PFSK-1 (cell line): ENCODE results near the gene UCP3.

Source experiments
- FOXP2 ChIP-seq: optimal IDR thresholded peaks from 2 replicates; pipeline ENCODE3; 2011; ENCODE audit warnings: borderline replicate concordance, control low read depth, inconsistent platforms; ENCODE audit not compliant: insufficient read depth; ENCODE audit errors: extremely low read length, extremely low read depth
- POLR2AphosphoS5 ChIP-seq: IDR thresholded peaks from 2 replicates; pipeline ENCODE4 v1.6.1; 2012; ENCODE audit warnings: low read depth, mild to moderate bottlenecking, control low read depth, low read length, moderate library complexity
- SIN3A ChIP-seq: IDR thresholded peaks from 2 replicates; pipeline ENCODE4 v1.6.1; 2012; ENCODE audit warnings: mild to moderate bottlenecking, low read length, moderate library complexity, borderline replicate concordance; ENCODE audit not compliant: insufficient read depth
- TAF1 ChIP-seq: IDR thresholded peaks from 2 replicates; pipeline ENCODE4 v1.6.1; 2012; ENCODE audit warnings: low read length, control low read depth, borderline replicate concordance; ENCODE audit not compliant: insufficient read depth
- TF ChIP-seq, protein P1 (sequence below), 2 experiments: IDR thresholded peaks; 2 replicates each; pipeline versions ENCODE4 v1.6.1 to v1.8.0; 2011 to 2012; ENCODE audit warnings: low read depth in 2 of 2, low read length in 2 of 2, control low read depth in 1 of 2, inconsistent platforms in 1 of 2, mild to moderate bottlenecking in 1 of 2, moderate library complexity in 1 of 2; ENCODE audit not compliant: insufficient read depth in 1 of 2

The UCP3 gene

DNA sequence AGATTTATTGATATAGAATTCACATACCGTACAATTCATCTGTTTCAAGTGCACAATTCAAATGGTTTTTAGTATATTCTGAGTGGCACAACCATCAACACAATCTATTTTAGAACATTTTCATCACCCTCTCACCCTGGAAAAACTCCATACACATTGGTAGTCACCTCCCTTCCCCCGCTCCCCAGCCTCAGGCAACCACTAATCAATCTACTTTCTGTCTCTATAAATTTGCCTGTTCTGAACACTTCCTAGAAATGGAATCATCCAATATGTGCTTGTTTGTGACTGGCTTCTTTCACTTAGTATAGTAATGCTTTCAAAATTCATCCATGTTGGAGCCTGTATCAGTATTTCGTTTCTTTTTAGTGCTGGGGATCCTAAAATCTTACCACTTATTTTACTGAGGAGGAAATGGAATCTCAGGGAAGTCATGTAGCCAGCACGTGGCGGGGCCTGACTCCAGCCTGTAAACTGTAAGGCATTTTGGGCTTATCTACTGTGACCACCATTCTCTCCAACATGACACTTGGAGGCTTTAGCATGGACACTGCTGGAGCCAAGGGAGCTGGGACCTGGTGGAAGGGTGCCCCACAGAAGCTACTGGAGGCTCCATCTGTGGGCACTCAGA is 905 bp upstream of the UCP3 start:
- no peak for TF ChIP-seq POLR2AphosphoS5
- no peak for TF ChIP-seq FOXP2
- no peak for TF ChIP-seq SIN3A
- TF ChIP-seq, protein P1, sequence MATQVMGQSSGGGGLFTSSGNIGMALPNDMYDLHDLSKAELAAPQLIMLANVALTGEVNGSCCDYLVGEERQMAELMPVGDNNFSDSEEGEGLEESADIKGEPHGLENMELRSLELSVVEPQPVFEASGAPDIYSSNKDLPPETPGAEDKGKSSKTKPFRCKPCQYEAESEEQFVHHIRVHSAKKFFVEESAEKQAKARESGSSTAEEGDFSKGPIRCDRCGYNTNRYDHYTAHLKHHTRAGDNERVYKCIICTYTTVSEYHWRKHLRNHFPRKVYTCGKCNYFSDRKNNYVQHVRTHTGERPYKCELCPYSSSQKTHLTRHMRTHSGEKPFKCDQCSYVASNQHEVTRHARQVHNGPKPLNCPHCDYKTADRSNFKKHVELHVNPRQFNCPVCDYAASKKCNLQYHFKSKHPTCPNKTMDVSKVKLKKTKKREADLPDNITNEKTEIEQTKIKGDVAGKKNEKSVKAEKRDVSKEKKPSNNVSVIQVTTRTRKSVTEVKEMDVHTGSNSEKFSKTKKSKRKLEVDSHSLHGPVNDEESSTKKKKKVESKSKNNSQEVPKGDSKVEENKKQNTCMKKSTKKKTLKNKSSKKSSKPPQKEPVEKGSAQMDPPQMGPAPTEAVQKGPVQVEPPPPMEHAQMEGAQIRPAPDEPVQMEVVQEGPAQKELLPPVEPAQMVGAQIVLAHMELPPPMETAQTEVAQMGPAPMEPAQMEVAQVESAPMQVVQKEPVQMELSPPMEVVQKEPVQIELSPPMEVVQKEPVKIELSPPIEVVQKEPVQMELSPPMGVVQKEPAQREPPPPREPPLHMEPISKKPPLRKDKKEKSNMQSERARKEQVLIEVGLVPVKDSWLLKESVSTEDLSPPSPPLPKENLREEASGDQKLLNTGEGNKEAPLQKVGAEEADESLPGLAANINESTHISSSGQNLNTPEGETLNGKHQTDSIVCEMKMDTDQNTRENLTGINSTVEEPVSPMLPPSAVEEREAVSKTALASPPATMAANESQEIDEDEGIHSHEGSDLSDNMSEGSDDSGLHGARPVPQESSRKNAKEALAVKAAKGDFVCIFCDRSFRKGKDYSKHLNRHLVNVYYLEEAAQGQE (IDR thresholded peaks at IDR 0.05; ENCODE audit: insufficient read depth in 1 of 2, low read depth in 2 of 2, low read length in 2 of 2): no peak
- no peak for TF ChIP-seq TAF1

DNA sequence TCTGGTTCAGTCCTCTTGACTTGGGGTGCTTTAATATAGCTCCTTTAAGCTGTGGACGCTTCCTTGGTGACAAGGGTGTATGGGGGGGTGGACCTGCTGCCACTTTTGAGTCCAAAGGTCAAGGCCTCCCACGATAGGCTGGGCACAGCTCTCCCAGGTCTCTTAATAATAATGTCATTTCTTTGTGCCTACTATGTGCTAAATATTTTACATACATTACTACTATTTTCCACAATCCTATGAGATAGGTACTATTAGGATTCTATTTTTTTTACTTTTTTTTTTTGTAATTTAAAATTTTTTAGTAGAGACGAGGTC is 304 bp upstream of the UCP3 start:
- TF ChIP-seq POLR2AphosphoS5 (no peak), FOXP2 (no peak), SIN3A (no peak), TAF1 (no peak)
- TF ChIP-seq, protein P1 (IDR thresholded peaks at IDR 0.05; ENCODE audit: insufficient read depth in 1 of 2, low read depth in 2 of 2, low read length in 2 of 2): no peak

DNA sequence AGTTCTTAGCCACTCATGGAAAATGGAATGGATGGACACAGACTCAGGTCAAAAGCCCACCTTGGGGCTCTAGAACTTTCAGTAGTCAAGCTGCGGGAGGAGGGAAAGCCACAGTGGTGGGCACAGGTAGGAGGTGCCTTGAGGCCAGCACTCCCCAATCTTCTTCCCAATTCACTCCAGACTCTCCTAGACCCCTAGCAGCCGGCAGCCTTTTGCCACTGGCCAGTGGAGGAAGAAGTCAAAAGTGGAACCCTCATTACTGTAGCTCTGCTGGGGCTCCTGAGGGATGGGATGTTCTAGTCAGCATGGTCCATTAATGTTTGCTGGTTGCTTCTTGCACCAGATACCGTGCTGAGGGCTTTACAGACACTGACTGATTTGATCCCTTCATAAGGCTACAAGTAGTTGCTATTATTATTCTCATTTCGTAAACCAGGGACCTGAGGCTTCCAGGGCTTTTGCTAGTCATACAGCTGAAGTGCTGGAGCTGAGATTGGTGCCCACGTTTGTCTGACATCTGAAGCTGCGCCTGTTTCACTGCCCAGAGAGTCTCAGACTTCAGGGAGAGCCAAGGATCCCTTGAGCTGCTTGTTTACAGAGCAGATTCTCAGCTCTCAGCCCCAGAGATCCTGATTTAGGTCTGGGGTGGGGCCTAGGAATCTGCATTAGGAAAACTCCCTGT is 1.1 kb downstream of the UCP3 start:
- TF ChIP-seq POLR2AphosphoS5 (no peak), FOXP2 (no peak), TAF1 (no peak), SIN3A (no peak)
- TF ChIP-seq, protein P1 (IDR thresholded peaks at IDR 0.05; ENCODE audit: insufficient read depth in 1 of 2, low read depth in 2 of 2, low read length in 2 of 2): no peak

DNA sequence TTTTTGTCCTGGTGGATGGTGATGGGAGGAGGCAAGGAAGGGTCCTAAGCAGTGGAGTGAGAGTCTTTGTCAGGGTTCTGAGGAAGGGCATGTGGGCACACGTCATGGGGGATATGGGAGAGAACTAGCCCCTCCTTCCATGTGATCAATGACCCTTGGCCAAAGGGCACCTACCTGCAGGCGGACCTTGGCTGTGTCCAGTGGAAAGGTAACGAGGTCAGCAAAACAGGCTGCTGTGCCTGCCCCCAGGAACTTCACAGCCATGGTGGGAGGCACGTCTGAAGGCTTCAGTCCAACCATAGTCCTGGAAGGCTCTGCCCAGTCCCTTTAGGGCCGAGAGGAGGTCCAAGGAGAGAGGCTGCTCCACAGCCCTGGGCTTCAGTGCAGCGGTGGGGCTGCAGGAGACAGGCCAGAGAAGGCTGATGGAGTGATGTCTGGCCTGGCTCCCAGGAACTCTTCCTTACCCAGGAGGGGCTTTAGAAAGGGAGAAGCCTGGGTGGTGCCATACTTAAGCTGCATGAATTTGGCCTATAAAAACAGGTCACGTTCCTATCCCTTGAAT is 2.1 kb downstream of the UCP3 start:
- TF ChIP-seq TAF1: no peak
- TF ChIP-seq, protein P1 (IDR thresholded peaks at IDR 0.05; ENCODE audit: insufficient read depth in 1 of 2, low read depth in 2 of 2, low read length in 2 of 2): no peak
- no peak for TF ChIP-seq POLR2AphosphoS5
- TF ChIP-seq SIN3A: no peak
- no peak for TF ChIP-seq FOXP2
